Activated B cell treated with CpG ODN at 0.5 μM for 24 hours (primary cell): ENCODE results near the gene SLC35D3. TPM values are rescaled to one million over a fixed set of nuclear protein-coding genes. Genes with fewer than 3 reads are reported as not detected.

Experiments used
- ATAC-seq: fragments of 200-7000 bp; cut with Tn5 transposase; one replicate; pipeline ENCODE4 v1.10.0; 2021; ENCODE audit warnings: low read depth, mild to moderate bottlenecking, moderate library complexity
- CTCF ChIA-PET: fragments of 350-600 bp; sonication (Branson Sonifier 250); formaldehyde crosslinking; loops from one replicate; lab custom pipeline; 2021; ENCODE audit warnings: antibody characterized with exemption; lab: Charles Lee
- POLR2A ChIA-PET: fragments of 350-600 bp; sonication (Branson Sonifier 250); formaldehyde crosslinking; loops from one replicate; lab custom pipeline; 2021; ENCODE audit warnings: antibody characterized with exemption; lab: Charles Lee
- DNase-seq: peaks from one replicate; pipeline ENCODE4 v3.0.0; 2022
- H3K27ac Mint-ChIP-seq: one replicate; pipeline ENCODE4 v1.8.0; 2020; ENCODE audit warnings: mixed read lengths
- H3K27me3 Mint-ChIP-seq: one replicate; pipeline ENCODE4 v1.8.0; 2021; ENCODE audit warnings: mixed read lengths
- H3K36me3 Mint-ChIP-seq: one replicate; pipeline ENCODE4 v1.8.0; 2021; ENCODE audit warnings: low read depth, mixed read lengths
- H3K4me1 Mint-ChIP-seq: one replicate; pipeline ENCODE4 v1.8.0; 2021; ENCODE audit warnings: mixed read lengths
- H3K4me3 Mint-ChIP-seq: one replicate; pipeline ENCODE4 v1.8.0; 2020; ENCODE audit warnings: mild to moderate bottlenecking, mixed read lengths
- H3K9me3 Mint-ChIP-seq: one replicate; pipeline ENCODE4 v1.8.0; 2020; ENCODE audit warnings: mixed read lengths
- intact Hi-C: fragments of 100-400 bp; cut with micrococcal nuclease; formaldehyde crosslinking; loops from one replicate; pipeline ENCODE4 v1.15.1; 2024
- total RNA-seq: library from RNA; stranded (reverse); gene quantifications from 2 replicates; pipeline ENCODE4 v1.2.3, GENCODE V29; 2022
- TF ChIP-seq, protein P1 (sequence below): fragments of 200-600 bp; IDR thresholded peaks from one replicate; pipeline ENCODE4 v1.8.0; 2022; ENCODE audit warnings: antibody characterized with exemption, mild to moderate bottlenecking

SLC35D3 gene
- total RNA-seq, 1 donor from 2014 or later = not detected

- intact Hi-C loops = loop anchor here (5.0 to 10.0 kb wide), 3 partner anchors 195 to 1415 kb away; partner anchors contain the start of gene OLIG3
- ATAC-seq (no peak), DNase-seq (no peak)
- H3K4me1 Mint-ChIP-seq = peaks cover 29% of the 10 kb centered on the region
- no peaks in the 10 kb centered on the region for H3K9me3 Mint-ChIP-seq
- TF ChIP-seq, protein P1, sequence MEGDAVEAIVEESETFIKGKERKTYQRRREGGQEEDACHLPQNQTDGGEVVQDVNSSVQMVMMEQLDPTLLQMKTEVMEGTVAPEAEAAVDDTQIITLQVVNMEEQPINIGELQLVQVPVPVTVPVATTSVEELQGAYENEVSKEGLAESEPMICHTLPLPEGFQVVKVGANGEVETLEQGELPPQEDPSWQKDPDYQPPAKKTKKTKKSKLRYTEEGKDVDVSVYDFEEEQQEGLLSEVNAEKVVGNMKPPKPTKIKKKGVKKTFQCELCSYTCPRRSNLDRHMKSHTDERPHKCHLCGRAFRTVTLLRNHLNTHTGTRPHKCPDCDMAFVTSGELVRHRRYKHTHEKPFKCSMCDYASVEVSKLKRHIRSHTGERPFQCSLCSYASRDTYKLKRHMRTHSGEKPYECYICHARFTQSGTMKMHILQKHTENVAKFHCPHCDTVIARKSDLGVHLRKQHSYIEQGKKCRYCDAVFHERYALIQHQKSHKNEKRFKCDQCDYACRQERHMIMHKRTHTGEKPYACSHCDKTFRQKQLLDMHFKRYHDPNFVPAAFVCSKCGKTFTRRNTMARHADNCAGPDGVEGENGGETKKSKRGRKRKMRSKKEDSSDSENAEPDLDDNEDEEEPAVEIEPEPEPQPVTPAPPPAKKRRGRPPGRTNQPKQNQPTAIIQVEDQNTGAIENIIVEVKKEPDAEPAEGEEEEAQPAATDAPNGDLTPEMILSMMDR = no peak
- peaks cover 45% of the 10 kb centered on the region for H3K27me3 Mint-ChIP-seq
- POLR2A ChIA-PET = no interaction called here
- no peak overlapping the region for H3K27ac Mint-ChIP-seq
- CTCF ChIA-PET = interaction anchor here (0.9 kb wide), 1 partner anchor 276 kb away, joined by 3 read pairs; no protein-coding TSS in a partner anchor
- peaks cover 11% of the 10 kb centered on the region for H3K36me3 Mint-ChIP-seq
- H3K4me3 Mint-ChIP-seq = peak overlapping the region; percentile 81
These were observed 1.9 kb upstream of the SLC35D3 start for GRCh38 chr6:136920216-136920615.

DNA sequence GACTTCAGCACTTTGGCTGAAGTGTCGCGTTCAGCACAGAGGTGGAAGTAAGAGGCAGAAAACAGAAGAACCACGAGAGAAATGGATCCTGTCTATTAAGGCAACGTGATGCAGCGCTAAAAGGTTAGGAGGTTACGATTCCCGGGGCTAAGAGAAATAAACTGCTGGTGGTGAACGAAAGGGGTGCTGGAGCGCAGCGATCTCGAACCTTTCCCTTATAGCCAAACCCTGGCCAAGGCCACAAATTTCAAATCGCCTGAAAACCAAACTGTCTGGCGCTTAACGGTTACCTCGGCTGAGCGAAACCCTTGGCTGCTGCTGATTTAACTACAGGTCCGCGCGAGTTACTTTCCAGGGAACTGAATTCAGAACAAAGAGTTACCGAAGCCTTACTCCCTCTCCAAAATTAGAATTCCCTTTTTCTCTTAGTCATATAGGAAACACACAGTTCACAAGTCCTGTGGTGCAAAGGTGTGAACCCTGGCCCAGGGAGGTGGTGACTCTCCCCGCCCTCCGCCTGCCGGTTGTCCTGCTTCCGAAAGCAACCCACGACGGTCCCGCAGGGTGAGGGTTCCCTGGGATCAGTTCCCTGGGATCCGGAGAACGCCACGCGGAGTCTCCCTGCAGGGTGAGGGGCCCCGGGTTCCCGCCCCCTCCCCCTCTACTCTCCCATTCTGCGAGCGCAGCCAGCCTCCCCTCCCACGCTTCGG is 1.3 kb upstream of the SLC35D3 start:
- no peak overlapping the region for H3K27ac Mint-ChIP-seq
- peaks cover 29% of the 10 kb centered on the region for H3K4me1 Mint-ChIP-seq
- ATAC-seq (no peak), DNase-seq (no peak)
- no peaks in the 10 kb centered on the region for H3K9me3 Mint-ChIP-seq
- peaks cover 5% of the 10 kb centered on the region for H3K36me3 Mint-ChIP-seq
- peak overlapping the region; percentile 81 for H3K4me3 Mint-ChIP-seq
- intact Hi-C loops = loop anchor here (5.0 to 10.0 kb wide), 3 partner anchors 196 to 1416 kb away; partner anchors contain the start of gene OLIG3
- TF ChIP-seq, protein P1 = no peak
- H3K27me3 Mint-ChIP-seq = peaks cover 45% of the 10 kb centered on the region
- CTCF ChIA-PET = no interaction called here
- POLR2A ChIA-PET = no interaction called here

DNA sequence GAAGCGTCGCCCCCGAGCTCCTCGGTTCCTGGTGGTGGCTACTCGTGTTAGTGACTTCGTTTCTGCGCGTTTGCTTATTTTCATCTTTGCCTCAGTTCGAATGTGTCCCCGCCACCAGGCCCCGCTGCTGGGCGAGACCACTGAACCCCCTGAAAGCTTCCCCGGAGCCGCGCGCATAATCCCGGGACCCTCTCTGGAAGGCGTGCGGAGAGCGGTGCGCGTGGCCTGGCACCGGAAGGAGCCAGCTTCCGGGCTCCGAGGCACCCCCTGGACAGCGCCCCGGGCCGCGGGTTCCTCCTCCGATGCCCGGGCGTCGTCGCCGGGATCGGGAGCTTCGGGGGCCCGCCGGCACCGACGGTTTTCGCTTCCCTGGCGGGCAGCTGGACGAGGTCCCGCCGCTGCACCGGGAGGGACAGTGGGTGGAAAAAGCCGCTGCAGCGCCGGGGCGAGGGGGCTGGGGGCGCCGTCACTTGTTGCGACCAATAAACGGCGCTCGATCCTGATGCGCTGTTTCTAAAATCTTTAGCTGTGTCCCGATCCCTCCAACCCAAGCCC is 643 bp upstream of the SLC35D3 start:
- H3K27me3 Mint-ChIP-seq = peaks cover 45% of the 10 kb centered on the region
- no peak overlapping the region for H3K27ac Mint-ChIP-seq
- TF ChIP-seq, protein P1 = no peak
- H3K4me3 Mint-ChIP-seq = peak overlapping the region; percentile 81
- no peaks in the 10 kb centered on the region for H3K9me3 Mint-ChIP-seq
- intact Hi-C loops = loop anchor here (5.0 to 10.0 kb wide), 3 partner anchors 197 to 1417 kb away; partner anchors contain the start of gene OLIG3
- ATAC-seq (no peak), DNase-seq (peak; percentile 26)
- H3K36me3 Mint-ChIP-seq = peaks cover 3% of the 10 kb centered on the region
- H3K4me1 Mint-ChIP-seq = peaks cover 29% of the 10 kb centered on the region
- CTCF ChIA-PET = interaction anchor here (1.3 to 1.7 kb wide), 2 partner anchors 129 to 277 kb away, joined by 5 read pairs; partner anchors contain the start of gene MAP3K5
- POLR2A ChIA-PET = no interaction called here

GRCh38 chr6:136922685-136923006 is 545 bp downstream of the SLC35D3 start:
- Mint-ChIP-seq H3K4me3 (peak overlapping the region; percentile 83), H3K27ac (no peak overlapping the region), H3K27me3 (peaks cover 45% of the 10 kb centered on the region), H3K36me3 (no peaks in the 10 kb centered on the region), H3K9me3 (no peaks in the 10 kb centered on the region), H3K4me1 (peaks cover 29% of the 10 kb centered on the region)
- ATAC-seq (no peak), DNase-seq (no peak)
- TF ChIP-seq, protein P1 = no peak
- ChIA-PET CTCF (interaction anchor here (1.3 to 1.7 kb wide), 2 partner anchors 130 to 278 kb away, joined by 5 read pairs; partner anchors contain the start of gene MAP3K5), POLR2A (interaction anchor here (0.6 kb wide), 1 partner anchor 192 kb away, joined by 5 read pairs; no protein-coding TSS in a partner anchor)
- intact Hi-C loops = loop anchor here (2.0 to 10.0 kb wide), 4 partner anchors 100 to 1418 kb away; partner anchors contain the start of genes OLIG3 and PEX7
